ENCODE data around the gene GSN. TPM values are rescaled to one million over a fixed set of nuclear protein-coding genes. Genes with fewer than 3 reads are reported as not detected.

Gene GSN
- total RNA-seq, 1 donor, result 253 TPM

DNA sequence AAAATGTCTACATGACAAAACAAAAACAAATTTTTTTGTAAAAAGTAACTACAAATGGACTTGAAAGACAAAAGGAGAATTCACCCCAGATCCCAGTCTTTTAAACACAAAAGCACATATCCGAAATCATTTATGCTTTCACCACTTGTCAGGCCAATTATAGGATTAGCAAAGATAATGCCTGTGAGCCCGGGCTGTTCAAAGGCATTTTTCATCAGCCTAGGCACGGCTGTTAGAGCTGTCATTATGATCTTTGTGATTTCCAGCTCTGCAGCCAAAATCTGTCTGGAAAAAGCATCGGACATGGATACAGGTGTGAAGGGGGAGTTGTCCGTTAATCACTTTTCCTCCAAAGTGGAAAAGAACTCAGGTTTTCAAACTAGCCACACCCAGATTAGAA lies 42.7 kb upstream of the GSN start:
- no peak overlapping the region for H3K4me3 ChIP-seq (ENCODE audit: low read depth, low read length)
- no peak for DNase-seq (ENCODE audit: low read depth)
- TF ChIP-seq, protein P1, sequence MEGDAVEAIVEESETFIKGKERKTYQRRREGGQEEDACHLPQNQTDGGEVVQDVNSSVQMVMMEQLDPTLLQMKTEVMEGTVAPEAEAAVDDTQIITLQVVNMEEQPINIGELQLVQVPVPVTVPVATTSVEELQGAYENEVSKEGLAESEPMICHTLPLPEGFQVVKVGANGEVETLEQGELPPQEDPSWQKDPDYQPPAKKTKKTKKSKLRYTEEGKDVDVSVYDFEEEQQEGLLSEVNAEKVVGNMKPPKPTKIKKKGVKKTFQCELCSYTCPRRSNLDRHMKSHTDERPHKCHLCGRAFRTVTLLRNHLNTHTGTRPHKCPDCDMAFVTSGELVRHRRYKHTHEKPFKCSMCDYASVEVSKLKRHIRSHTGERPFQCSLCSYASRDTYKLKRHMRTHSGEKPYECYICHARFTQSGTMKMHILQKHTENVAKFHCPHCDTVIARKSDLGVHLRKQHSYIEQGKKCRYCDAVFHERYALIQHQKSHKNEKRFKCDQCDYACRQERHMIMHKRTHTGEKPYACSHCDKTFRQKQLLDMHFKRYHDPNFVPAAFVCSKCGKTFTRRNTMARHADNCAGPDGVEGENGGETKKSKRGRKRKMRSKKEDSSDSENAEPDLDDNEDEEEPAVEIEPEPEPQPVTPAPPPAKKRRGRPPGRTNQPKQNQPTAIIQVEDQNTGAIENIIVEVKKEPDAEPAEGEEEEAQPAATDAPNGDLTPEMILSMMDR (IDR thresholded peaks at IDR 0.05; ENCODE audit: insufficient read depth, low read length), result no peak

DNA sequence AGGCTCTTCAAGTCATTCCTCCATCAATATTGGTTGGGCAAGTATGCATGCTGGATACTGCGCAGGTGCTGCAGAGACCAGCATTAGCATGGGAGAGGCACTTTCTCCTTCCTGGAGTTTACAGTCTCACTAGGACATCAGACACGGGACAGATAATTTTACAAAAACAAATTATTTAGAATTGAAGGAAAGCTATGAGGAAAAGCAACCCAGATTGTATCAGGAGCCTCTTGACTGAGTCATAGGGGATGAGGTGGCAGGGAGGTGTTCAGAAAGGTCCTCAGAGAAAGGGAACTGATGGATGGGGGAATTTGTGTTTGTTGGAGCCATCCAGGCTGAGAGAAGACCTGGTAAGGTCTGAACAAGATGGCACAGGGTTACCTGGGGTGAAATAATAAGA lies 41.8 kb upstream of the GSN start:
- TF ChIP-seq, protein P1 (IDR thresholded peaks at IDR 0.05; ENCODE audit: insufficient read depth, low read length), result no peak
- DNase-seq (ENCODE audit: low read depth), result no peak
- no peak overlapping the region for H3K4me3 ChIP-seq (ENCODE audit: low read depth, low read length)

DNA sequence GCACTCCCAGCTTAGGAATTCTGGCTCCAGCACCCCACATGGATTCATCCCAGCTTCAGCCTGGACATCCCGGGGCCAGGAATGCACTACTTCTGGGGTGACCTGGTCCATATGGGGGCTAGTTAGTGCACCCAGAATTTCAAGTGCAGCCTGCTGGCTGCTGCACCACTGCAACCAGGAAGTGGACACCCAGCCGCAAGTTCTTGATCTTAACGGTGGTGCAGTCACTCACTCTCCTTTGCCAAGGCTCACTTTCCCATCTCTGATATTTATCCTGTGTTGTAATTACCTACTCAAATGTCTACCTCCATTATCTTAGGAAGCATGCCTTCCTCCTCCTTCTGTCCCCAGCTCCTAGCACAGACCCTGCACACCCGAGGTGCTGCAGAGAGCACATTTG lies 40.1 kb upstream of the GSN start:
- no peak for DNase-seq (ENCODE audit: low read depth)
- TF ChIP-seq, protein P1 (IDR thresholded peaks at IDR 0.05; ENCODE audit: insufficient read depth, low read length), result no peak
- H3K4me3 ChIP-seq (ENCODE audit: low read depth, low read length), result no peak overlapping the region

DNA sequence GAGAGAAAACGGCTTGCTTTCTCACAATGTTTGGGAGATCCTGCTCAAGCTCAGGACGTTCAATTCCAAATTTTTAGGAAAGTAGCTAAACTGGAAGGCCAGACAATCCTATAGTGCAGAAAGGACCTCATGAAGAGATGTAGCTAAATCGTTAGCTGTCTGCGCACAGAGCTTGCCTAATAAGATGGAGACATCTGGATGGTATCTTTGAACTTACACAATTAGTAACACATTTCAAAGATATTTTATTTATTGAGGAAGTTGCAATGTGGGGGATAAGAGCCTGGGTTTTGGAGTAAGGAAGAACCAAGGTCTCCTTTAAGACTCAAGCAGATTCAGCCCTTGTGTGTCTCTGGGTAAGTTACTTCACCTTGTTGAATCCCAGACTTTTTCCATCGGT lies 37.7 kb upstream of the GSN start:
- H3K4me3 ChIP-seq (ENCODE audit: low read depth, low read length), result no peak overlapping the region
- TF ChIP-seq, protein P1 (IDR thresholded peaks at IDR 0.05; ENCODE audit: insufficient read depth, low read length), result no peak
- DNase-seq (ENCODE audit: low read depth), result no peak

DNA sequence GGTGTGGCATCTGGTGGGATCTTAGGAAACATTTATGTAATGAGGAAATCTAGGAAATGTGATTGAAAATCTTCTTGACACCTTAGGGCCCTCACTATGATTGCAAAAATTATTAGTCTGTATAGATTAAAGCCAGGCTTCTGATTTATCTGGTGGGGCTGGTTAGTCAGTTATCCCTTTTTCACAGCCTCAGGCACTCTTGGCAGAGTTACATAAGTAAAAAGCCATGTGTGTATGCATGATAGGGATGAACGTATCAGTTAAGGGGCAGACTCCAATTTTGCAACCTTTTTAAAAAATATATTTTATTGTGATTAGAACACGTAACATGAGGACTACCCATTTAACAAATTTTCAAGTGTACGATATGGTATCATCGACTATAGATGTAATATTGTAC lies 35.7 kb upstream of the GSN start:
- no peak for DNase-seq (ENCODE audit: low read depth)
- H3K4me3 ChIP-seq (ENCODE audit: low read depth, low read length), result no peak overlapping the region
- TF ChIP-seq, protein P1 (IDR thresholded peaks at IDR 0.05; ENCODE audit: insufficient read depth, low read length), result no peak

DNA sequence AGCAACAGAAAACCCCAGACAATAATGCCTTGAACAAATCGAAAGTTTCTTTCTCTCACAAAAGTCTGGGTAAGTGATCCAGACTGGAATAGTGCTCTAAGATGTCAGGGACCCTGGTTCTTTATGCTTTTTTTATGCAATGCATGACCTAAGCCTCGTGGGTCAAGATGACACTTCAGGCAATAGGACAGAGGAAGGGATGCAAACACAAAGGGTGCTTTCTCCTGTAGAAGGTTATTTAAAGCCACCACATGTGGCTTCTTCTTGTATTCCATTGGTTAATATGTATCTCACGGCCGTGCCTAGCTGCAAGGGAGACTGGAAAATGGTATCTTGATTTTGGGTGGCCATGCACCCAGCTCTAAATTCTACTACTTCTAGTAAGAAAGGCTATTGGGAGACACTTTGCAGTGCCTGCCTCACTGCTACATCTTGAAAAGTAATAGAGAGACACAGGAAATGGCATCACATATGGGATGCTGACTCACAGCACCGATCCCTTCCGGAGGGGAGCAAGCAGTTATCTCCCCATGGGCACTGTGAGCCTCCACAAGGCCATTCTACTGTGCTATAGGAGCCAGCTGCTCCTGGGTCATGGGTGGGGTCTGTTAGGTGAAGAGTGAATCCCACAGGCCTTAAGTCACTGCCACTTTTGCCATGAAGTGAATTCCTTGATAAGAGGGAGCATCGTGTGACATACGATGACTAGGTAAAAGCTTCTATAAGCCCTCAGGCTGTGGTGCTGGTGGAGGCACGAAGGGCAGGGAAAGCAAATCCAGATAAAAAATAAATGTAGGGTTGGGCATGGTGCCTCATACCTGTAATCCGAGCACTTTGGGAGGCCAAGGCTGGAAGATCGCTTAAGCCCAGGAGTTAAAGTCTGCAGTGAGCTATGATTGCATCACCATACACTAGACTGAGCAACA lies 33.8 kb upstream of the GSN start:
- peak; percentile 25 for DNase-seq (ENCODE audit: low read depth)
- TF ChIP-seq, protein P1 (IDR thresholded peaks at IDR 0.05; ENCODE audit: insufficient read depth, low read length), result no peak
- H3K4me3 ChIP-seq (ENCODE audit: low read depth, low read length), result no peak overlapping the region

All from fibroblast of the aortic adventitia (primary cell).